Fibroblast of skin of back (primary cell): ENCODE measurements around the gene KLHL13.
"Not testable (repeated sequence)": the region's sequence is repeated elsewhere in the genome, so short reads cannot be mapped to it uniquely, and the experiment has no call there.

Experiments
- DNase-seq: peaks from one replicate; pipeline ENCODE4 v3.0.0-alpha.2; 2013

Gene KLHL13

GRCh38 chrX:118066867-118067515 is 49.6 kb downstream of the KLHL13 start:
- DNase-seq: no peak

GRCh38 chrX:118062817-118063615 is 53.6 kb downstream of the KLHL13 start:
- no peak for DNase-seq

GRCh38 chrX:118062048-118062789 is 54.4 kb downstream of the KLHL13 start:
- no peak for DNase-seq

- no peak for DNase-seq
Measured at GRCh38 chrX:118058924-118059323, 57.7 kb downstream of the KLHL13 start.

- no peak for DNase-seq
Measured at GRCh38 chrX:118056870-118057269, 59.7 kb downstream of the KLHL13 start.

GRCh38 chrX:118049713-118050112 is 66.9 kb downstream of the KLHL13 start:
- no peak for DNase-seq

- no peak for DNase-seq
Measured at GRCh38 chrX:118047446-118048186, 69.0 kb downstream of the KLHL13 start.

- no peak for DNase-seq
Measured at GRCh38 chrX:118039591-118039990, 77.0 kb downstream of the KLHL13 start.

GRCh38 chrX:118038614-118039365 is 77.8 kb downstream of the KLHL13 start:
- no peak for DNase-seq

GRCh38 chrX:118026631-118027030 is 90.0 kb downstream of the KLHL13 start:
- no peak for DNase-seq

GRCh38 chrX:118025226-118025625 is 91.4 kb downstream of the KLHL13 start:
- DNase-seq: no peak

GRCh38 chrX:118024482-118024881 is 92.1 kb downstream of the KLHL13 start:
- no peak for DNase-seq

GRCh38 chrX:118022753-118023152 is 93.9 kb downstream of the KLHL13 start:
- DNase-seq: no peak

GRCh38 chrX:118016422-118016821 is 100.2 kb downstream of the KLHL13 start:
- DNase-seq: no peak

GRCh38 chrX:118002417-118002816 is 114.2 kb downstream of the KLHL13 start:
- not testable (repeated sequence) for DNase-seq

GRCh38 chrX:118000518-118000917 is 116.1 kb downstream of the KLHL13 start:
- no peak for DNase-seq

GRCh38 chrX:117998171-117998570 is 118.4 kb downstream of the KLHL13 start:
- no peak for DNase-seq

GRCh38 chrX:117996918-117997480 is 119.6 kb downstream of the KLHL13 start:
- DNase-seq: peak; percentile 0

GRCh38 chrX:117996408-117996807 is 120.2 kb downstream of the KLHL13 start:
- no peak for DNase-seq

- no peak for DNase-seq
Measured at GRCh38 chrX:117995378-117995777, 121.2 kb downstream of the KLHL13 start.

GRCh38 chrX:117992192-117992723 is 124.4 kb downstream of the KLHL13 start:
- no peak for DNase-seq
